ENCODE results near the gene MIS12. TPM values are rescaled to one million over a fixed set of nuclear protein-coding genes. Genes with fewer than 3 reads are reported as not detected.

MIS12 gene
- total and polyA plus RNA-seq, 2 donors (not counting 1 experiment from before 2014, with no cell fraction given): 11.1 to 11.2 TPM

GRCh38 chr17:5488752-5489151 lies 2.4 kb downstream of the MIS12 start:
- Histone ChIP-seq H3K79me2 (ENCODE audit: control insufficient read depth, insufficient read depth, low read length) (peaks cover 35% of the 10 kb centered on the region), H4K20me1 (ENCODE audit: control insufficient read depth, extremely low read depth, insufficient read depth, low read length) (no peaks in the 10 kb centered on the region), H3K27me3 (ENCODE audit: control insufficient read depth, insufficient read depth, low read length) (no peaks in the 10 kb centered on the region), H2AFZ (ENCODE audit: low read length) (no peak overlapping the region), H3K36me3 (ENCODE audit: control insufficient read depth, insufficient read depth, low read length) (peaks cover 3% of the 10 kb centered on the region), H3K4me2 (ENCODE audit: extremely low read depth, insufficient read depth, low read length) (no peak overlapping the region), H3K4me1 (ENCODE audit: control insufficient read depth, extremely low read depth, insufficient read depth, low read length) (peaks cover 10% of the 10 kb centered on the region), H3K4me3 (replicated peaks in 1 of 4; ENCODE audit: control extremely low read depth in 1 of 4, insufficient read depth in 1 of 4, low read depth in 3 of 4, low read length in 4 of 4) (no peak overlapping the region), H3K27ac (ENCODE audit: insufficient read depth, low read length) (no peak overlapping the region), H3K9ac (ENCODE audit: insufficient read depth, low read length) (no peak overlapping the region), H3K9me3 (ENCODE audit: control insufficient read depth, insufficient read depth, low read depth, low read length) (no peaks in the 10 kb centered on the region)
- DNase-seq (ENCODE audit: low read depth in 2 of 2): no peak
- TF ChIP-seq CTCF (conservative IDR thresholded peaks at IDR 0.05 in 1 of 2, IDR thresholded peaks at IDR 0.05 in 1 of 2; ENCODE audit: low read depth in 1 of 2, low read length in 2 of 2) (no peak), EZH2 (IDR thresholded peaks at IDR 0.05; ENCODE audit: low read length, missing control alignments) (no peak)

GRCh38 chr17:5492970-5493369 lies 6.6 kb downstream of the MIS12 start:
- H3K9ac ChIP-seq (ENCODE audit: insufficient read depth, low read length): no peak overlapping the region
- no peak for DNase-seq (ENCODE audit: low read depth in 2 of 2)
- H3K79me2 ChIP-seq (ENCODE audit: control insufficient read depth, insufficient read depth, low read length): peaks cover 7% of the 10 kb centered on the region

GRCh38 chr17:5499476-5500231 lies 13.3 kb downstream of the MIS12 start:
- peaks cover 1% of the 10 kb centered on the region for H3K36me3 ChIP-seq (ENCODE audit: control insufficient read depth, insufficient read depth, low read length)
- H3K4me2 ChIP-seq (ENCODE audit: extremely low read depth, insufficient read depth, low read length): peak overlapping the region; percentile 95
- TF ChIP-seq EZH2 (IDR thresholded peaks at IDR 0.05; ENCODE audit: low read length, missing control alignments) (no peak), CTCF (conservative IDR thresholded peaks at IDR 0.05 in 1 of 2, IDR thresholded peaks at IDR 0.05 in 1 of 2; ENCODE audit: low read depth in 1 of 2, low read length in 2 of 2) (no peak)
- H2AFZ ChIP-seq (ENCODE audit: low read length): peak overlapping the region; percentile 75
- no peaks in the 10 kb centered on the region for H4K20me1 ChIP-seq (ENCODE audit: control insufficient read depth, extremely low read depth, insufficient read depth, low read length)
- H3K4me1 ChIP-seq (ENCODE audit: control insufficient read depth, extremely low read depth, insufficient read depth, low read length): peaks cover 4% of the 10 kb centered on the region
- H3K9me3 ChIP-seq (ENCODE audit: control insufficient read depth, insufficient read depth, low read depth, low read length): no peaks in the 10 kb centered on the region
- no peaks in the 10 kb centered on the region for H3K27me3 ChIP-seq (ENCODE audit: control insufficient read depth, insufficient read depth, low read length)
- H3K9ac ChIP-seq (ENCODE audit: insufficient read depth, low read length): peak overlapping the region; percentile 77
- H3K4me3 ChIP-seq (replicated peaks in 1 of 4; ENCODE audit: control extremely low read depth in 1 of 4, insufficient read depth in 1 of 4, low read depth in 3 of 4, low read length in 4 of 4): peak overlapping the region; percentile 56 to 79 (median 76)
- no peak for DNase-seq (ENCODE audit: low read depth in 2 of 2)
- H3K27ac ChIP-seq (ENCODE audit: insufficient read depth, low read length): peak overlapping the region; percentile 20
- no peaks in the 10 kb centered on the region for H3K79me2 ChIP-seq (ENCODE audit: control insufficient read depth, insufficient read depth, low read length)

More at GRCh38 chr17:5492970-5493369, 6.6 kb downstream of the MIS12 start:
- Histone ChIP-seq H2AFZ (ENCODE audit: low read length) (no peak overlapping the region), H3K36me3 (ENCODE audit: control insufficient read depth, insufficient read depth, low read length) (peaks cover 3% of the 10 kb centered on the region), H4K20me1 (ENCODE audit: control insufficient read depth, extremely low read depth, insufficient read depth, low read length) (no peaks in the 10 kb centered on the region), H3K9me3 (ENCODE audit: control insufficient read depth, insufficient read depth, low read depth, low read length) (no peaks in the 10 kb centered on the region), H3K4me2 (ENCODE audit: extremely low read depth, insufficient read depth, low read length) (no peak overlapping the region), H3K4me1 (ENCODE audit: control insufficient read depth, extremely low read depth, insufficient read depth, low read length) (no peaks in the 10 kb centered on the region), H3K27ac (ENCODE audit: insufficient read depth, low read length) (no peak overlapping the region), H3K27me3 (ENCODE audit: control insufficient read depth, insufficient read depth, low read length) (no peaks in the 10 kb centered on the region), H3K4me3 (replicated peaks in 1 of 4; ENCODE audit: control extremely low read depth in 1 of 4, insufficient read depth in 1 of 4, low read depth in 3 of 4, low read length in 4 of 4) (no peak overlapping the region)
- TF ChIP-seq CTCF (conservative IDR thresholded peaks at IDR 0.05 in 1 of 2, IDR thresholded peaks at IDR 0.05 in 1 of 2; ENCODE audit: low read depth in 1 of 2, low read length in 2 of 2) (no peak), EZH2 (IDR thresholded peaks at IDR 0.05; ENCODE audit: low read length, missing control alignments) (no peak)

All from fibroblast of lung (primary cell).